CD4-positive, alpha-beta T cell treated with Interleukin-2 at 100 ng/mL for 4 hours (primary cell): Measurements from ENCODE around the gene FMR1NB.

Source experiments
- DNase-seq: peaks from one replicate; pipeline ENCODE4 v3.0.0-alpha.2; 2020; ENCODE audit warnings: low spot score

Gene FMR1NB

GRCh38 chrX:148070504-148070877, 89.4 kb downstream of the FMR1NB start:
- no peak for DNase-seq
